Esophagus squamous epithelium (tissue), 4 donors: ENCODE results near the gene MNAT1.

Source experiments
- CTCF ChIP-seq, 6 experiments: fragments of 450-650 bp in 4 of 6; fragments of 200-600 bp in 2 of 6; sonication (generic) in 2 of 6; IDR thresholded peaks; one replicate each; pipeline ENCODE4 v1.5.1; 2016 to 2019; ENCODE audit warnings: antibody characterized with exemption in 6 of 6, mild to moderate bottlenecking in 4 of 6, moderate library complexity in 4 of 6
- POLR2A ChIP-seq, 4 donors: fragments of 450-650 bp; IDR thresholded peaks; one replicate each; pipeline ENCODE4 v1.6.1; 2017; ENCODE audit warnings: antibody characterized with exemption in 4 of 4, mild to moderate bottlenecking in 4 of 4, moderate library complexity in 3 of 4

DNA sequence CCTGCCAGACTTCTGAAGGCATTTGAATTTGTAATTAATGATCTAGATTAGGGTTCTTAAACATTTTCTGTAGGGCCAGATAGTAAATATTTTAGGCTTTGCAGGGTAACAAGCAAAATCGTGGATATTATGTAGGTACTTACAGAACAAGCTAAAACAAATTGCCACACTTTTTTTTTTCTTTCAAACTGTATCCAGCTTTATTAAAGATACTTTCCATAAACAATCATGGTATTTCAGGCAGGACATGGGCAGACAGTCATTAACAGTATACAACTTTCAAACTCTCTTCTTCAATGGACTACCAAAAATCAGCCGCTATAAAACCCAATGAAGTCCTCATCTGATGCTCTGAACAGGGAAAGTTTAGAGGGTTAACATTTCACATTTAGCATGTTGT lies 236.7 kb downstream of the MNAT1 start:
- TF ChIP-seq CTCF (IDR thresholded peaks at IDR 0.05) (no peak), POLR2A (IDR thresholded peaks at IDR 0.05) (no peak)
